DMS114 treated with DMSO at 0.1 percent for 48 hours (cell line): ENCODE measurements around the gene DEGS2.
A peak's percentile ranks its signal among the peaks of the same experiment; 100 is the strongest.

ENCODE experiments used
- DNase-seq: peaks from one replicate; lab custom pipeline; 2025; ENCODE audit not compliant: unreplicated experiment; lab: John Stamatoyannopoulos, UW

DEGS2 gene

DNA sequence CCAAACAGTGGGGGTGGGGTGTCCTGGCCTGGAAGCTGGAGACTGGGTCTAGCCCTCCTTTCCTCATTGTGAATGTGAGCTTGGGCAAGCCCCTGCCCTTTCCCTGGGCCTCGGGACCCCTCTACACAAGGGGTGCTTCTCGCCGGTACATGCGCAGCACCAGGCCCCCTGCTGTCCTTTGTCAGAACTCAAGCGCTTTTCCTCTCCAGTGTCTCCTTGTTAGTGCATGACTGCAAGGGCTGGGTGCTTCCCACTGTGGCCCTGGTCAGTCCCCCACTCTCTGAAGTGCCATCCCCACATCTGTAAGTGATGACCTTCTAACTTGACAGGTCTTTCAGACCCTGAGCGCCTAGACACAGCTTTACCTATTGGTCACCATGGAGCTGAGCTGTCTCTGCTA lies 44.2 kb downstream of the DEGS2 start:
- no peak for DNase-seq

DNA sequence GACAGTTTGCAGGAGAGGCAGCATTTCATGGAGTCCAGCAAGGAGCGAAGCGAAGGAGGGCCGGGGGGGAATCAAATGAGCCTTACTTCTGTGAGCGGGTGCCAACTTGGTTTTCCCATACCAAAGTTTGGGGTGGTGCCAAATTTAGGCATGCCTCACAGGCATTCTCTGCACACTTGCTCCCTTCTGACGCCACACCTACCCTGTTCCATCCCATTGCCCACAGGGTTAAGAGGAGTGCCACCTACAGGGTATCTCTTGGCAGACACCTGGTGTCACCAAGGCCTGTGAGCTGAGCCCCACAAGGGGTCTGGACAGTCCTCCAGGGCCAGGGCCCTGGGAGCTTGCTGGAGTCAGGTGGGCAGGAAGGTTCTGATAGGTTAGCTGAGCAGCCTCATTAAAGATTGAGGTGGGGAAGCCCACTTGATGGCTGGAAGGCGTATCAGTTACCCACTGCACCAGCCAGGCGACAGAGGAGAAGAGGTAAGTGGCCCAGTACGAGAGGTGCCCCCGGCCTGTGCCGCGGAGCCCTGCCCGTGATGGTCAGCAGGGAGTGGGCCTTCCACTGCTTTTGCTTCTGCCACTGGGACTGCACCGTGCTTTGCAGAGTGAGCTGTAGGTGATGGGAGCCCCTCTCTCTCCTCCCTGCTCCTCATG lies 45.2 kb downstream of the DEGS2 start:
- no peak for DNase-seq

DNA sequence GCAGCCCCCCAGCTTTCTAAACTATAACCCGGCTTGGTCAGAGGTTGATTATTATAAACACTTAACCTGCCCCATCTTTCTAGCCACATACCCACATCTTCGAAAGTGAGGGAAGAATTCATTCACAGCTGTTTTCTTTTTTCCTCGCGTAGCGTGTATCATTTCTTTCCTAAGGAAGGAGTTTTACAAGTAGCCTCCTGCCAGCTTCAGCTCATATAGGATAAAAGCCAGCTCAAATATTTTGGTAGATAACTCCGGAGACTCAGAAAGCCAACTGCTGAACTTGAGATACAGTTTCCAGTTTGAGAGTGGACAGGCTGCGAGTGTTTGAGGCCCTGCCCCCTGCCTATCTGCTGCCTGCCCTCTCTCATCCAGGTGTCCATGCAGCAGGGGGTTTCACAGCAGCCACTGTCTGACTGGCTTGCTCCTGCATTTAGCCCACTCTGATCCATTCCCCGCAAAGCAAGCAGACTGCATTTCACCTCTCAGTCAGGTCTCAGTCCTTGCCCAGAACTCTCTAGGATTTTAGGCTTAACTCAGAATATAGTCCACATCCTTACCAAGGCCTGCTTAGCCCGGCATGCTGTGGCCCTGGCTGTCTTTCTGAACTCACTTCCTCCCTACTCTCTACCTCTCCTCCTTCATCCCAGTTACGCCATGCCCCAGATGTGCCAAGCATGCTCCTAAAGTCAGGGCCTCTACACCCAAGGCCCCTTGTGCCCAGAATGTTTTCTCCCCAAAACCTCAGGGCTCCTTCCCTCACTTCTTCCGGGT lies 47.3 kb downstream of the DEGS2 start:
- no peak for DNase-seq

DNA sequence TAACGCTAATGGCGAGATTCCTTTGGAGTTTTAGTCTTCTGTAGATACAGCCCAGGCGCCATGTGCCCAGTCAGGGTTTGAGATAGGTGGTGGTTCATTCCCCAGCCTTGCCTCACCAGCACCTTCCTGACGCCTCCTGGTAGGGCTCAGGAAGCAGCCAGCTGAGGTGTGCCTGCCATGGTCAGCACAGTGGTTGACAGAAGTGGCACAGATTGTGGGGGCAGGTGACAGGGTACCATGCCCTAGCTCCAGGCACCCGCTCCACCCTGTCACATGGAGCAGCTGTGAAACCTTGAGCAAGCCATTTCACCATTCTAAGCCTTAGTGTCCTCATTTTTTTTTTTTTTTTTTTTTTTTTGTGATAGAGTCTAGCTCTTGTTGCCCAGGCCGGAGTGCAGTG lies 48.6 kb downstream of the DEGS2 start:
- no peak for DNase-seq

DNA sequence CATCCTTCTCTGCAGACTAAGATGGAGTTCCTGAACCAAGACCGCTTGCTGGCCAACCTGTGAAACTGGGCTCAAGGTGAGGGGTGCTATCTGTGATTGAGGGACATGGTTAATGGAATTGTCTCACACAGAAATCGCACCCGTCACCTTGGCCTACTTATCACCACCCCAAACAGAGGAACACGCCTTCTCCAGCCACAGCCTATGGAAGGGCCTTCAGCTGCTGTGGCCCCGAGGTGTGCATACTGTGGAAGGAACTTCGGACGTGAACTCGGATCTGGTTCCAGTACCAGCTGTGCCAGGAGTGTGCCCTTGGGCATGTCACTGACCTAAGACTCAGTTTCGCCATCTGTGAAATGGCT lies 49.9 kb downstream of the DEGS2 start:
- DNase-seq = no peak

DNA sequence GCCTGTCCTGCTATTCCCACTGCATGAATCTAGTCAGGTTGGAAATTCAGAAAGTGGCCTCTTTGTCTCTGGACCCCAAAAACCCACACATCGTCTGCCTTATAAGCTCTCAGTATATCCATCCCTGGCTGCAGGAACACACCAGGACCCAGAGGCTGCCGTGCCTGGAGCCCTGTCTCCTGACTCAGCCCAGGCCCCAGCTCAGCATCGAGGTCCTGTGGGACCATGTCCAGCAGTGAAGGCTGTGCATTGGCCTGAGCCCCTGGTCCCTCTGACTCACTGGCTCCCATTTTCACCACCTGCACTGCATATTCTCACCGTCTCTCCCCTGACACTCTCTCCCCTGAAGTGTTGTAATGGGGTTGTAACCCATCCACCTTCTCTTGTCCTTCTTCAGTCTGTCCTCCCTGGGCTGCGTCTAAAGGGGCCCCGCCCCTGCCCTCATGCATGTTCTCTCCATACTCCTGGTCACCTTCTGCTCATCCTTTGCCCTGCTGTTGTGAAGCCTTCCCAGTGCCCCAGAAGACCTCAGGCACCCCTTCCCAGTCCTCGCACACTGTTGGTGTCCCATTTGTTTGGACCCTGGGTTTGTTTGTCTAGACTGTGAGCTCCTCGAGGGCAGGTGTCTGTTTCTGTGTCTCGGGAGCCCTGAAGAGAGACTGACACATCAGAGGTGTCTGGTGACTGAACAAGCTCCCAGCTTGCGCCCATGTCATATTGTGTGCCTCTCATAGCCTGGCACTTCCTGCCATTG lies 50.4 kb downstream of the DEGS2 start:
- DNase-seq = no peak

DNA sequence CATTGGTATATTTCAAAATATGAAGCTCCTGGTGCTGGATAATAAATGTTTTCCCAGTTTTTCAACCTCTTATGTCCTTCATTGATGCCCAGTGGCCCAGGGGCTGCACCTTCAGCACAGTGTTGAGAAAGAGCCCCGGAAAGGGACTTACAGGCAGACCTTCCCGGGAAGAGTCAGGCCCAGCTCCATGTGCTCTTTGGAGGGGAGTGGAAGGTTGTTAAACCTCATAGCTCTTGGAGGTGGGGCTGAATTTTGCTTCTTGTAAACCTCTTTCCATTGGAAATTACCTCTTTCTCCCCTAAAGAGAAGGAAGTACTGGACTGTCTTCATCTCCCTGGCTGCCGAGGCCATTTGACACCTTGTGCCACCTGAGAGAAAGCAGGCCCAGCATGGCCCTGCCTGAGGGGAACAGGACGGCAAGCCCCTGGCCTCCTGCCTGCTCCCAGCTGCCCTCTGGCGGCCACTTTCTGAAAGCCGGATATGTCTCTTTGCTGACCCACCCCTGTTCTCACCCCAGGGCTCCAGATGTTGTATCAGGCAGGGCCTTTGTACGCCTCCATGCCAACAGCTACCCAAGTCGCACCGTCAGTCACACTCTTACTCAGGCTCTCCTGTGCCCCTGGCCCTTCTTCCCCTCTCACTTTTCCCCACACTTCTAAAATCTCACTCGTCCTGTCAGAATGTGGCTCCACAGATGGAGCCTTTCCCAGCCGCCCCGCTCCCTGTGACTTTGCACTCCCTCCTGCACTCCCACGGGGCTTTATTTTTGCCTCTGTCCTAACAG lies 51.2 kb downstream of the DEGS2 start:
- peak; percentile 34 for DNase-seq

DNA sequence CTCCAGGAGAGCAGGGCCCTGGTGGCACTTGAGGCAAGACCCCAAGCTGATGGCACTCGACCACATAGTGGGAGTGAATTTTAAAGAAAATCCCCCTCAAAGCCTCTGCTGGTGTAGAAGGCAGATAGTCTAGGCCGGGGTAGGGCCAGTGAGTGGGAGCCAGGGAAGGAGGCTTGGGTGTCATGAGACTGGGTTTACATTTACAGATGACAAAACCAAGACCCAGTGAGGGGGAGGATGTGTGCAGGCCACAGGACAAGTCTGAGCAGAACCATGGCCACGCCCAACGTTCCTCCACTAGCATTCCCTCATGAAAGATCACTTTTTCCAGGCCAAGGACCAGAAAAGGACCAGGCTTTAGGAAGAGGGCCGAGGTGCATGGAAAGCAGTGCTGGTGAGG lies 52.2 kb downstream of the DEGS2 start:
- DNase-seq = no peak

DNA sequence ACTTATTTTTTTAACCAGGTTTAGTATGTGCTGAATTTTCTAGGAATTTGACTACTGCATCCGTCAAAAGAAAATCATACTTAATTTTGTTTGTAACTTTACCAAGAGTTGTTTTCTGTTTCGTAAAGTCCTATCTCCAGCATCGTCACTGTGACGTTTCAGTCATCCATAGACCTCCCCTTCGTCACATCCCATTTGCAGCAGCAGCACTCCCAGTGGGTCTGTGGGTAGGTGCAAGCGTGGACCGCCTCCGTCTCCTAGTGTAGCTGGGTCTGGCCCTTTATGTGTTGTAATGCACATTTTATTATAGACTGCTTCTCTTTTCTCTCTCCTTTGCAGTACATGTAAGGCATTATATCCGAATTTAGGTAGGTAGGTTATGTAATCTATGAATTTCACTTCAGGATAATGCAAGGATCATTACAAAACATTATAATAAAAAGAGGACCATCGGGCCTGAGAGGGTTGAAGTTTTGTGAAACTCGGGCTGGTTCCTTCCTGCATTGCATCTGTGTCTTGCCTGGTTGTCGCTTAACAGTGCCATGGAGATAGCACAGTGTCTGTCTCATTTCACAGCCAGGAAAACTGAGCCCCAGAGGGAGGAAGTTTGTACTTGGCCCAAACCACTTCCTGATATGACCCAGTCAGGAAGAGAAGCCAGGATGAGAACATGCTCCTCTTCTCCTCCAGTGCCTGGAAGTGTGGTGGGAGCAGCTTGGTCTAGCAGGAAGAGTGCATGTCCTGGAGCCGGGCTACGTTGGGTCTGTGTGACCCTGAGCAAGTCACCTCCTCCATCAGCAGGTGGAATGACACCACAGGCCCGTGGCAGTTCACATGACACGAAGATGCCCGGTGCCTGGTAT lies 53.0 kb downstream of the DEGS2 start:
- DNase-seq = no peak

DNA sequence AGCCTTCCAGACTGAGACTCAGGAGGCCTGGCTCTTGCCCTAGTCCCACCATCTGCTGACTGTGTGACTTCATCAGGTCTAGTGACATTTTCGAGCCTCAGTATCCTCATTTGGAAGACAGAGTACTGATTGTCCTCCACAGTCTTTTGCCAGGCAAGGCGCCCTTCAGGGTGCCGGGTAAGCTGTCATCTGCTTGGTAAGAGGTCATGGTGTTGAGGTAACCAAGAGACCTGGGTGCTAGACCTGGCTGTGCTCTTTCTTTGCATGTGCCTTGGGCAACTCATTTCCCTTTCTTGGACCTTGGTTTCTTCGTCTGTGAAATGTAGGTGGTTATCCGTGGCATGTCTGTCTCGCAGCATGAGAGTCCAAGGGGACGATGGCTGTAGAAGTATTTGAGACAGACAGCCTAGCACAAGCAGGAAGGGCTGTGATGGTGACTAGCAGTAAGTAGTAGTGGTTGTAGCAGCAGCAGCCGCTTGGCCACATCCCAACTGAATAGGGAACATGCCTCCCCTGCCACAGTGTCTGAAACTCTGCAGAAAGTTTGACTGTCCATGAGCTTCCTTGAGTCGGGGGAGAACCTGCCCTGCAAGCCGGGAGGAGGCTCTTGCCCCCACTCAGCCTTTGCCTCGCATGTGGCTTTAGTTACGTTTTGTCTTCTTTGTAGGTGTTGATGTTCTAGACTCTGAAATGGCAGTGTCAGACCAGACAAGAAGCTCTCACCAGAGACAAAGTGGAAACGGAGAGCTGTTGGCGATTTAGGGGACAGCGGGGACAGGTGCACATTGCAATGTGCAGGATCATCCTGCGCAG lies 53.9 kb downstream of the DEGS2 start:
- DNase-seq = no peak

DNA sequence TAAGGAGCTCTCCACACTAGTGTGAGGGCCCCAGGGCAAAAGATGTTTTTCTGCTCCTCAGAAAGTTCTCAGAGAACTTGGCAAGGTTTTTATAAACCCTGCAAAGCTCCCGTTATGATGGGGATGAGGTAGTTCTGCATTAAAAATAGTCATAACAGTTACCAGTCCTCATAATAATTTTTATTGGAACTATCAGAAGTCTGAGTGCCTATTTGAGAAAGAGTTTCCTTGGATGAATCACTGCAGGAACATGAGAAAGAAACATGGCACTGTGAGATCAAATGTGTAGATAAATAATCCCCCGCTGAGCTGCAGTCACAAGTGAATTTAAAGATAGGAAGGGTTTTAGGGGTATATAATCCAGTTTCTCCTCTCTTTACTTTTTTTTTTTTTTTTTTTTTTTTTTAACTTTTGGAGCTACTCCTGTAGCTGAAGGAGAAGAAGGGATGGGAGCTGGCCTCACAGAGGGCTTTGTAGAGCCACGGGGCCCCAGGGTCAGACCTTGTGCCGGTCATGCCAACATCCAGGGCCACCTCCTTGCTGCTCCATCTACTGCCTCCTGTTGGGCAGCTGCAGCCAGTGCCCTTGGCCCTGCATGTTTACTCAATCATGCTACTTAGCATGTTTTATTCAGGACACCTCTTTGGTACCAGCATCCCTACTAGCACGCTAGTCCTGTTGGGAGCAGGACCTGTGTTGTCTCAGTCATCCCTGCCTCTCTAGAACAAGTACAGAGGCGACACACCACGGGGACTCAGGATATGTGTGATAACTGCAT lies 54.7 kb downstream of the DEGS2 start:
- DNase-seq = no peak

DNA sequence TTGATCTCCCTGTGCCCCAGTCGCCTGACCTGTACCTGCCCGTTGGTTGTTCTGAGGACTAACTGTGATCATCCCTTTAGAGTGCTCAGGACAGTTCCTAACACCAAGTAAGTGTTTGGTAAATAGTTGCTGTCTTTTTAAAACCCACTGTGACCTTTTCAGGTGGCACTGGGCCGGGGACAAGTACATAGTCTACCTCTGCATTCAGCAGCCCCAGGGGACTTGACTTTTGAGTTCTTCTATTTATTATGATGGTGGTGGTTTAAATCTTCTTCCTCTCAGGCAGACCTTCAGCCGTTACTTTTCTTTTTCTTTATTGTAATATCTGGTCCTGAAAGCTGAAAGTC lies 55.5 kb downstream of the DEGS2 start:
- DNase-seq = no peak

DNA sequence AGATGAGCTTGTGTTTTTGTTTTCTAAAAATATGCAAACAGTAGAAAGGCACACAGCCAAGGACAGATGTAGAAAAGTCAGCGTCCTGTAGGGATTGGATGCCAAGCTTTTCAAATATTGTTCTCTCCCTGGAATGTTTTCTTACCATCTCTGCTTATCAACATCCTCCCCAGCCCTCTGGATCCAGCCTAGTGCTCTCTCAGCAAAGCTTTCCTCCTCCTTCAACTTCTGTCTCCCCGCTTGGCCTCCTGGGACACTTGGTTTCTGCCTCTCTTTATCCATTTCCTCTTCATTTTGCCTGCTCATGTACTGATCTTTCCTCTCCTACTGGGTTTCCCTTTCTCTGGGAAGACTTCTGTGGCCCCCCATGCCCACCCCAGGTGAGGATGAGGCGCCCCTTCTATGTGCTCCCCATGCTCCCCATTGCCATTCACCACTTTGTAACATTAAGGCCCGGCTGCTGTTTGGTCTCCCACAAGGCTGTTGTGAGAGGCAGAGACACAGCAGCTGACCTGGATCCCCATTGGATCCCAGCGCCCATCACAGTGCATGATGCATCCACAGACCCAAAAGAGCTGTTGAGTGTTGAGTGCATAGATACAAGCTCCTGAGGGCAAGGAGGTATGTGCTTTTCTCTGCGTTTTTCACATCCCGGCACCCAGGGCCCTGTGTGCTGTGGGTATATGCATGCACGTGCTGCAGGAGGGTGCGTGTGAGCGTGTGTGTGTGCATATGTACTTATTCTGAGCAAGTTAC lies 56.0 kb downstream of the DEGS2 start:
- DNase-seq = no peak

DNA sequence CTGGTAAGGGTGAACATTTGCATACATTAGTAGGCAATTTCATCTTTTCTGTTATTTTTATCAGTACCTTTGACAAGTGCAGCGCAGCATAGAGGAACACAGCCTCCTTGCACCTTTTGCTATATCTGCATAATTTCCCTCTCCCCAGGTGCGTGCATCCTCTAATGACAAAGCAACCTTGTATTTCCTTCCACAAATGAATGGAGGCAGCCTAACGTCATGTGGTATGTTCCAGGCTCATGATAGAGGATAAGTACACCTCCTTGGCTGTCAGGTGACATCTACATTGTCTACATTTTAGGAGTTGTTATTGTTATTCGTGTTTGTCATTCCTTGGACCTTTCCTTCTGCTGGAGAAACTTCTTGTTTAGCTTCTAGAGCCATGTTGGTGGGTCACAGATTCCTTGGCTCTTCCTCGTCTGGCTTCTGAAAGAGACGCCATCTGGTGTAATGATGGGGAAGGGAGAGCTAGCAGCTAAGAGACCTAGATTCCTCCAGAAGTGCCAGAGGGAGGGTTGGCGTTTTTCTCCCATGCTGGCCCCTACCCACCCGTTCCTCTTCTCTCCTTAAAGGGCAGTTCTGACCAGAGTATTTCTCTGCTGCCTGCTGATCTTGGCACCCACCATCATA lies 57.2 kb downstream of the DEGS2 start:
- no peak for DNase-seq

DNA sequence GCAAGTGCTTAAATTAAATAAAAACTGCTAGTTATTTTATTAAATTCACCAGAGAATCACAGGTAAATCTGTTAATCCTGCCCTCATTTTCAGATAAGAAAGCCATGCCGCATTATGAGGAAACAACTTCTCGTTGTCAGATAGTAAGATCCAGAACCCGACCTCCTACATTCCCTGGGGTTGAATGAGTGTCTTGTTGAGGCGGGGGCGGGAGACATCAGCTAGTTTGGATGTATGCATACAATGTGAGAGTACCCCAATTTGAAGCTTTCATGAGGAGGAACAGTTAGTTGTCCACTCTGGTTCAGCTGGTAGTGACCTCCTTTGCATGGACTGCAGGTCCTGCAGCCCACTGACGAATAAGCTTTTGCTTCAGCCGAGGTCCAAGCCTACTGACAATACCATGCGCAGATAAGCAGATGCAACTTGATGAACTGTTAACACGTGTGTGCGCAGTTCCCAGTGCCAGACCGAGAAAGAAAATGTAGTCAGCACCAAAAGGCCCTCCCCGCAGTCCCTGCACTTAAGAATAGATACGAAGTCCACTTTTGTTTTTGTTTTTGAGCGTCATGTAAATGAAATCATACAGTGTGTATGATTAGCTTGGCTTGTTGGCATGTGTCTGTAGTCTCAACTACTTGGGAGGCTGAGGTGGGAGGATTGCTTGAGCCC lies 59.3 kb downstream of the DEGS2 start:
- no peak for DNase-seq

DNA sequence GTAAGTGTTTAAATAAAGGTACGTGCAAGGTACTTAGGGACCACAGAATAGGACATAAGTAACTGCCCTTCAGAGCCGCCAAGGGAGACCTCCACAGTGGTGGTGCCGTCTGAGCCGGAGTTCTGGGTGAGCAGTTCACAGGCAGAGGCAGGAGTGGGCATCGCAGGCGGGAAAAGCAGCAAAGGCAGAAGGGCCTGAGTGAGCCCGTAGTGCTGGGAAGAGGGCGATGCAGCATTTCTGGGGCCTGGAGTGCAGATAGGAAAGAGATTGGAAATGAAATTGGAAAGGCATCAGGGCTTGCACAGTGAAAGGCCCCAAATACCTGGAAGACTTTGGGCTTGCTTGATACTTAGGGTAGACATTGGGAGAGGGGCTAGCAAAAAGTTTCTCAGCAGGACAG lies 61.3 kb downstream of the DEGS2 start:
- no peak for DNase-seq

DNA sequence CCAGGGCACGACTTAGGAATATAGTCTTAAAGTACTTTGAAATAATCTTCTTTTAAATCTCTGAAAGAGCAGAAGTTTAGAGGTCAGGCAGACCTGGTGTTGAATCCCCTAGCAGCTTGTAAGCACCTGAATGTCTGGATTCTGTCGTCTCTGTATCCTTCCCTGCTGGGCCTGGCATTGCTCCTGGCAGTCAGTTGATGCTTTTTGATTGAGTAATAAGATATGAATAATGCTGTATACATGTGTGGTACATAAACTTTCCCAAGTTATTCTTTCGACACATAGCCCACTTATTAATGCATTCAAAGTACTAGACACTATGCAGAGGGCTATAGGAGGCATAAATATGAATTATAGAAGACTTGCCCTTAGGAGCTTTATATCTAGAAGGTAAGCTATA lies 62.8 kb downstream of the DEGS2 start:
- no peak for DNase-seq
